Endothelial cell of umbilical vein (primary cell): ENCODE results near the gene DIABLO. TPM values are rescaled to one million over a fixed set of nuclear protein-coding genes. Genes with fewer than 3 reads are reported as not detected.
A peak's percentile ranks its signal among the peaks of the same experiment; 100 is the strongest.
"Not testable (repeated sequence)": the region's sequence is repeated elsewhere in the genome, so short reads cannot be mapped to it uniquely, and the experiment has no call there.

ENCODE experiments used
- BruUV-seq: library from RNA; stranded (reverse); fragments of 400-500 nt; replicated peaks from 2 replicates; lab custom pipeline; 2021; lab: Mats Ljungman, UMichigan
- CTCF ChIA-PET: fragments of 300-600, 350-600 bp; sonication (Branson Sonifier 250); formaldehyde crosslinking; loops from one replicate; lab custom pipeline; 2021; ENCODE audit warnings: antibody characterized with exemption, inconsistent platforms; lab: Charles Lee
- POLR2A ChIA-PET: fragments of 300-600, 350-600 bp; sonication (Branson Sonifier 250); formaldehyde crosslinking; loops from one replicate; lab custom pipeline; 2021; ENCODE audit warnings: antibody characterized with exemption, inconsistent platforms; lab: Charles Lee
- DNase-seq: peaks from one replicate; pipeline ENCODE4 v3.0.0-alpha.2; 2011; ENCODE audit warnings: low read depth, low spot score
- FAIRE-seq: peaks from 2 replicates; lab custom pipeline; 2011; peaks lifted over from hg19 to GRCh38; lab: Jason Lieb, UNC
- H2AFZ ChIP-seq: 2 replicates; pipeline ENCODE4 v1.6.0; 2012; ENCODE audit warnings: low read depth, low read length, control low read depth, inconsistent platforms
- H3K27ac ChIP-seq: 2 replicates; pipeline ENCODE4 v1.5.1; 2011; ENCODE audit warnings: low read depth, mild to moderate bottlenecking, control low read depth, low read length, moderate library complexity; ENCODE audit not compliant: insufficient read depth
- H3K27me3 ChIP-seq, 2 experiments: 2 replicates each; pipeline versions ENCODE4 v1.6.0 to v1.6.1; 2011; ENCODE audit warnings: low read length in 2 of 2, mixed read lengths in 1 of 2; ENCODE audit not compliant: control insufficient read depth in 2 of 2, insufficient read depth in 2 of 2
- H3K36me3 ChIP-seq, 2 experiments: 2 replicates in 1 of 2; 3 replicates in 1 of 2; pipeline ENCODE4 v1.5.1; 2011; ENCODE audit warnings: low read length in 2 of 2, mild to moderate bottlenecking in 1 of 2, moderate library complexity in 1 of 2; ENCODE audit not compliant: control insufficient read depth in 2 of 2, insufficient read depth in 2 of 2; ENCODE audit errors: extremely low read depth in 1 of 2
- H3K4me1 ChIP-seq: 3 replicates; pipeline ENCODE4 v1.5.1; 2011; ENCODE audit warnings: mild to moderate bottlenecking, low read length; ENCODE audit not compliant: control insufficient read depth, insufficient read depth; ENCODE audit errors: extremely low read depth
- H3K4me2 ChIP-seq: 2 replicates; pipeline ENCODE4 v1.6.1; 2011; ENCODE audit warnings: low read length, control low read depth, mixed read lengths; ENCODE audit not compliant: insufficient read depth
- H3K4me3 ChIP-seq, 3 experiments: fragments of 200-600 bp in 1 of 3; sonication (generic), shearing (Covaris generic) in 1 of 3; replicated peaks in 1 of 3; 2 replicates each; pipeline ENCODE4 v1.5.1; 2011 to 2016; ENCODE audit warnings: control low read depth in 3 of 3, low read length in 3 of 3, mild to moderate bottlenecking in 2 of 3, inconsistent platforms in 1 of 3, low read depth in 1 of 3, moderate library complexity in 1 of 3; ENCODE audit not compliant: insufficient read depth in 1 of 3
- H3K79me2 ChIP-seq: 2 replicates; pipeline ENCODE4 v1.6.0; 2012; ENCODE audit warnings: low read length, inconsistent platforms; ENCODE audit not compliant: control insufficient read depth, insufficient read depth
- H3K9ac ChIP-seq: replicated peaks from 2 replicates; pipeline ENCODE3; 2011; ENCODE audit warnings: low read length, control low read depth; ENCODE audit not compliant: insufficient read depth; ENCODE audit errors: extremely low read depth
- H3K9me1 ChIP-seq: replicated peaks from 3 replicates; pipeline ENCODE4 v1.6.0; 2011; ENCODE audit warnings: mild to moderate bottlenecking, low read length; ENCODE audit not compliant: control insufficient read depth, insufficient read depth; ENCODE audit errors: extremely low read depth
- H3K9me3 ChIP-seq: replicated peaks from 2 replicates; pipeline ENCODE4 v1.5.1; 2012; ENCODE audit warnings: low read length, inconsistent platforms; ENCODE audit not compliant: control insufficient read depth, insufficient read depth
- H4K20me1 ChIP-seq: replicated peaks from 2 replicates; pipeline ENCODE3; 2011; ENCODE audit warnings: mild to moderate bottlenecking, low read length; ENCODE audit not compliant: control insufficient read depth, insufficient read depth; ENCODE audit errors: extremely low read depth
- EZH2 ChIP-seq: IDR thresholded peaks from 2 replicates; pipeline ENCODE4 v1.6.1; 2012; ENCODE audit warnings: borderline replicate concordance, low read depth, mild to moderate bottlenecking, moderate library complexity, low read length, inconsistent platforms; ENCODE audit not compliant: severe bottlenecking
- GATA2 ChIP-seq: IDR thresholded peaks from 2 replicates; pipeline ENCODE4 v1.7.0; 2011; ENCODE audit warnings: low read depth, mild to moderate bottlenecking, moderate library complexity, mixed read lengths, low read length; ENCODE audit not compliant: insufficient read length, insufficient read depth
- MYC ChIP-seq: IDR thresholded peaks from one replicate; pipeline ENCODE4 v1.6.1; 2011; ENCODE audit warnings: mild to moderate bottlenecking, low read depth, low read length
- POLR2A ChIP-seq: IDR thresholded peaks from 2 replicates; pipeline ENCODE4 v1.6.1; 2012; ENCODE audit warnings: low read depth, mild to moderate bottlenecking, control low read depth, low read length
- dilution Hi-C: fragments of 300-500 bp; cut with MboI; formaldehyde crosslinking; loops from one replicate; pipeline ENCODE4 v1.15.0; 2019; ENCODE audit warnings: low sequenced_read_pairs; ENCODE audit not compliant: extremely low pct_ligation_motif_present
- intact Hi-C: fragments of 100-400 bp; cut with micrococcal nuclease; formaldehyde crosslinking; loops from one replicate; pipeline ENCODE4 v1.10.0; 2022
- polyA plus RNA-seq, 4 experiments: library from polyadenylated mRNA; depleted of rRNA in 3 of 4; stranded (reverse) in 3 of 4; unstranded in 1 of 4; fragments of >200 nt; gene quantifications; 2 replicates each; pipeline versions ENCODE4 v1.2.1 to v1.2.3, GENCODE V29; 2011 to 2012; ENCODE audit warnings: missing spikeins in 1 of 4
- total RNA-seq: library from RNA; stranded (reverse); gene quantifications from 2 replicates; pipeline ENCODE4 v1.2.3, GENCODE V29; 2021

The DIABLO gene
- total and polyA plus RNA-seq, 2 donors (not counting 3 experiments of a cell fraction or from before 2014, with no cell fraction given), result 49.9 to 55.4 TPM

DNA sequence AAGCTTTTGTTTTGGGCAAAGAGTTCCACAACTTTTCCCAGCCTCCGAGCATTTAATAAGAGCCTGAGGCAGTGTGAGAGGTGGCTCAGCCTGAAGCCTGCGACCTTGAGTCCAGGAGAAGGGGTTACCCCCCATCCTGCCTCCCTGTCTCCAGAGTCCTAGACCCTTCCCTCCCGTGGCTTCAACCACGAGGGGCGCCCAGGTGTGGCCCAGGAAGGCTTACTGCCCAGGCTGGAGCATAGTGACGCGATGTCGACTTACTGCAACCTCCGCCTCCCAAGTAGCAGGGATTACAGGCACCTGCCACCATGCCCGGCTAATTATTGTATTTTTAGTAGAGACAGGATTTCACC, 42.3 kb downstream of the DIABLO start:
- Histone ChIP-seq H3K27ac (no peak overlapping the region), H3K4me2 (no peak overlapping the region)

DNA sequence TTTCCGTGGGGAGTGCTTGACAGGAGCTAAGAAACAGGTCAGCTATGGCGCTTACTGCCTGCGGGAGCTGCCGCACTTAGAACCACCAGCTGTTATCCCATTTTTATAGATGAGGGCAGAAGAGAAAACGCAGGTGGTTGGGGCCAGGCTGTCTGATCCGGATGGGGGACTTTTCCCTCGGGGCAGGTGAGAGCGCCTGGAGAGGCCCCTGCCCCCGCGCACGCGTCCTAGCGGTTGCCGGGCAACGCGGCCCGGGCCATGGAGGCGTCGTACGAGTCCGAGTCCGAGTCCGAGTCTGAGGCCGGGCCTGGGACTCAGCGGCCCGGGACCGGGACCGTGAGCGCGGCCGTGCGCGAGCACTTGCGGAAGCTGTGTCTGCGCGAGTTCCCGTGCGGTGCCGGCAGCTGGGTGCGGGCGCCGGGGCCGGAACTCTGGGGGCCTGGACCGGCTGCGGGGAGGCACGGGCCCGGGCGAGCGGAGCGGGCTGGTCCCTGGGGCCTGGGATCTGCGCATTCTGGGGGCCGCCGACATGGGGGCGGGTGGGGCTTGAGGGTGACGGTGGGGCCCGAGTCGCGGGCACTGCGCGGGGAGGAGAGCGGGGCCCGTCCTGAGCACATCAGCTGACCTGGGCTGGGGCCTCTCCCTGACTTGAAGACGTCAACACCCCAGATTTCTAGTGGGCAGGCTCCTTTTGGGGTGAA, 42.8 kb downstream of the DIABLO start, which contains the start of gene LRRC43:
LRRC43 (plus strand) TSS at position 237 of the 701 bp plus-strand sequence; CDS start at position 259, 22 bp downstream.
- Histone ChIP-seq H3K9me1 (no peaks in the 10 kb centered on the region), H2AFZ (peak within 1 kb of the TSS; percentile 43), H3K9me3 (no peaks in the 10 kb centered on the region), H3K79me2 (no peaks in the 10 kb centered on the region), H3K36me3 (no peaks in the 10 kb centered on the region), H3K4me2 (peak within 1 kb of the TSS; percentile 20), H3K27ac (no peak within 1 kb of the TSS), H3K27me3 (no peaks in the 10 kb centered on the region), H3K9ac (peak within 1 kb of the TSS; percentile 39), H3K4me3 (peak within 1 kb of the TSS in 2 of 3 experiments; percentile 26 to 39), H3K4me1 (peaks cover 4% of the 10 kb centered on the region), H4K20me1 (no peaks in the 10 kb centered on the region)
- no TSS peak for BruUV-seq
- CTCF ChIA-PET, result interaction anchor here (1.0 to 1.4 kb wide), 3 partner anchors 8 to 43 kb away, joined by 3 to 4 read pairs (median 3); no protein-coding TSS in a partner anchor
- POLR2A ChIA-PET, result no interaction called here
- TF ChIP-seq POLR2A (peak; percentile 39), GATA2 (no peak)
- DNase-seq, result peak; percentile 36
- FAIRE-seq, result no peak
- dilution Hi-C loops (no loop called here), intact Hi-C loops (no loop called here)

More for the DNA sequence above, 42.3 kb downstream of the DIABLO start:
- POLR2A ChIA-PET, result no interaction called here
- H3K9me3 ChIP-seq, result no peaks in the 10 kb centered on the region
- CTCF ChIA-PET, result no interaction called here
- H3K27me3 ChIP-seq, result no peaks in the 10 kb centered on the region
- H4K20me1 ChIP-seq, result no peaks in the 10 kb centered on the region
- H3K79me2 ChIP-seq, result no peaks in the 10 kb centered on the region
- FAIRE-seq (no peak), DNase-seq (no peak)
- no peaks in the 10 kb centered on the region for H3K9me1 ChIP-seq
- TF ChIP-seq MYC, result no peak
- no peak for TF ChIP-seq EZH2
- H3K9ac ChIP-seq, result peak overlapping the region; percentile 39
- H3K4me3 ChIP-seq, result no peak overlapping the region
- peak overlapping the region; percentile 43 for H2AFZ ChIP-seq
- peaks cover 4% of the 10 kb centered on the region for H3K4me1 ChIP-seq
- intact Hi-C loops (no loop called here), dilution Hi-C loops (no loop called here)
- no peaks in the 10 kb centered on the region for H3K36me3 ChIP-seq
- TSS peak; percentile 19 for BruUV-seq

GRCh38 chr12:122176473-122176872, 49.4 kb downstream of the DIABLO start:
- H3K4me1 ChIP-seq, POLR2A ChIA-PET, DNase-seq, H3K4me2 ChIP-seq, H3K27ac ChIP-seq, H3K9ac ChIP-seq, BruUV-seq, H3K36me3 ChIP-seq, H4K20me1 ChIP-seq, H3K79me2 ChIP-seq, H3K27me3 ChIP-seq, FAIRE-seq, H2AFZ ChIP-seq, H3K4me3 ChIP-seq, H3K9me3 ChIP-seq, dilution Hi-C loops, intact Hi-C loops, H3K9me1 ChIP-seq: not testable (repeated sequence)
- CTCF ChIA-PET, result interaction anchor here (0.6 to 1.2 kb wide), 2 partner anchors 14 to 54 kb away, joined by 3 read pairs; no protein-coding TSS in a partner anchor
